ACC112 (cell line): ENCODE results near the gene HSPE1.
A peak's percentile ranks its signal among the peaks of the same experiment; 100 is the strongest.
"Not testable (repeated sequence)": the region's sequence is repeated elsewhere in the genome, so short reads cannot be mapped to it uniquely, and the experiment has no call there.

ENCODE experiments used
- H2AFZ ChIP-seq: fragments of 200-600 bp; sonication (generic); one replicate; pipeline ENCODE4 v1.6.0; 2017; ENCODE audit warnings: antibody characterized with exemption, low read length; ENCODE audit not compliant: unreplicated experiment
- H3K27ac ChIP-seq: fragments of 200-600 bp; sonication (generic); 2 replicates; pipeline ENCODE4 v1.5.1; 2014; ENCODE audit warnings: low read depth, mild to moderate bottlenecking, antibody characterized with exemption, low read length, moderate library complexity
- H3K27me3 ChIP-seq: fragments of 200-600 bp; sonication (generic); 2 replicates; pipeline ENCODE4 v1.6.1; 2014; ENCODE audit warnings: mild to moderate bottlenecking, antibody characterized with exemption, low read length, moderate library complexity, mixed read lengths; ENCODE audit not compliant: insufficient read depth
- H3K36me3 ChIP-seq: fragments of 200-600 bp; sonication (generic); 2 replicates; pipeline ENCODE4 v1.6.1; 2016; ENCODE audit warnings: mild to moderate bottlenecking, antibody characterized with exemption, low read length, moderate library complexity, mixed read lengths; ENCODE audit not compliant: insufficient read depth
- H3K4me1 ChIP-seq: fragments of 200-600 bp; sonication (generic); one replicate; pipeline ENCODE4 v1.6.1; 2016; ENCODE audit warnings: low read length, mixed read lengths; ENCODE audit not compliant: insufficient read depth, unreplicated experiment, control insufficient read depth
- H3K4me3 ChIP-seq: fragments of 200-600 bp; sonication (generic); 2 replicates; pipeline ENCODE4 v1.5.1; 2014; ENCODE audit warnings: mild to moderate bottlenecking, low read depth, low read length
- H3K79me2 ChIP-seq: fragments of 200-600 bp; sonication (generic); one replicate; pipeline ENCODE4 v1.6.0; 2016; ENCODE audit warnings: low read length; ENCODE audit not compliant: control insufficient read depth, unreplicated experiment, insufficient read depth

The HSPE1 gene

GRCh38 chr2:197515315-197515738 lies 15.1 kb downstream of the HSPE1 start:
- Histone ChIP-seq H2AFZ (peak overlapping the region; percentile 74), H3K4me3 (peak overlapping the region; percentile 79), H3K79me2 (peaks cover 54% of the 10 kb centered on the region), H3K36me3 (no peaks in the 10 kb centered on the region), H3K27ac (peak overlapping the region; percentile 31), H3K4me1 (peaks cover 18% of the 10 kb centered on the region), H3K27me3 (no peaks in the 10 kb centered on the region)

- H3K36me3 ChIP-seq = no peaks in the 10 kb centered on the region
- H3K4me1 ChIP-seq = peaks cover 18% of the 10 kb centered on the region
- H3K4me3 ChIP-seq = peak within 1 kb of the TSS; percentile 79
- peak within 1 kb of the TSS; percentile 50 for H3K27ac ChIP-seq
- H3K79me2 ChIP-seq = peaks cover 59% of the 10 kb centered on the region
- peak within 1 kb of the TSS; percentile 93 for H2AFZ ChIP-seq
- H3K27me3 ChIP-seq = no peaks in the 10 kb centered on the region
These were observed 15.7 kb downstream of the HSPE1 start, which contains the start of gene MOB4 for GRCh38 chr2:197515739-197516392. Gene MOB4, plus strand, starts transcription at chr2:197516066. Its CDS starts 21 bp downstream, at chr2:197516087.

GRCh38 chr2:197516393-197516761 lies 16.2 kb downstream of the HSPE1 start:
- H3K27ac ChIP-seq = peak overlapping the region; percentile 50; the same call in 1 of the 2 replicates
- H2AFZ ChIP-seq = peak overlapping the region; percentile 93
- no peaks in the 10 kb centered on the region for H3K36me3 ChIP-seq
- H3K4me3 ChIP-seq = peak overlapping the region; percentile 79
- H3K27me3 ChIP-seq = no peaks in the 10 kb centered on the region
- H3K4me1 ChIP-seq = peaks cover 18% of the 10 kb centered on the region
- peaks cover 63% of the 10 kb centered on the region for H3K79me2 ChIP-seq

- Histone ChIP-seq H3K27ac (no peak overlapping the region), H3K79me2 (peaks cover 67% of the 10 kb centered on the region), H3K36me3 (no peaks in the 10 kb centered on the region), H3K27me3 (no peaks in the 10 kb centered on the region), H3K4me3 (peak overlapping the region; percentile 79), H3K4me1 (peaks cover 18% of the 10 kb centered on the region), H2AFZ (no peak overlapping the region)
These were observed 17.0 kb downstream of the HSPE1 start for GRCh38 chr2:197517150-197517549.

GRCh38 chr2:197538412-197538811 lies 38.2 kb downstream of the HSPE1 start:
- H3K27me3 ChIP-seq = no peaks in the 10 kb centered on the region
- peaks cover 46% of the 10 kb centered on the region for H3K79me2 ChIP-seq
- peaks cover 8% of the 10 kb centered on the region for H3K4me1 ChIP-seq
- H3K27ac ChIP-seq = no peak overlapping the region
- peaks cover 36% of the 10 kb centered on the region for H3K36me3 ChIP-seq
- no peak overlapping the region for H2AFZ ChIP-seq
- H3K4me3 ChIP-seq = no peak overlapping the region

GRCh38 chr2:197539734-197540133 lies 39.6 kb downstream of the HSPE1 start:
- Histone ChIP-seq H3K4me3 (no peak overlapping the region), H3K27ac (no peak overlapping the region), H3K27me3 (no peaks in the 10 kb centered on the region), H3K79me2 (peaks cover 37% of the 10 kb centered on the region), H3K36me3 (peaks cover 38% of the 10 kb centered on the region), H2AFZ (no peak overlapping the region), H3K4me1 (peaks cover 4% of the 10 kb centered on the region)

GRCh38 chr2:197543206-197543605 lies 43.0 kb downstream of the HSPE1 start:
- peaks cover 34% of the 10 kb centered on the region for H3K36me3 ChIP-seq
- H3K4me3 ChIP-seq = no peak overlapping the region
- H3K27me3 ChIP-seq = no peaks in the 10 kb centered on the region
- no peak overlapping the region for H2AFZ ChIP-seq
- H3K79me2 ChIP-seq = peaks cover 15% of the 10 kb centered on the region
- peaks cover 4% of the 10 kb centered on the region for H3K4me1 ChIP-seq
- H3K27ac ChIP-seq = no peak overlapping the region

- H3K27ac ChIP-seq = no peak overlapping the region
- H3K4me3 ChIP-seq = no peak overlapping the region
- peaks cover 20% of the 10 kb centered on the region for H3K36me3 ChIP-seq
These were observed 47.2 kb downstream of the HSPE1 start for GRCh38 chr2:197547163-197547900.

GRCh38 chr2:197548582-197548981 lies 48.4 kb downstream of the HSPE1 start:
- no peak overlapping the region for H2AFZ ChIP-seq

More at GRCh38 chr2:197547163-197547900, 47.2 kb downstream of the HSPE1 start:
- Histone ChIP-seq H3K27me3 (no peaks in the 10 kb centered on the region), H3K4me1 (no peaks in the 10 kb centered on the region), H2AFZ (no peak overlapping the region), H3K79me2 (peaks cover 3% of the 10 kb centered on the region)

GRCh38 chr2:197551260-197551659 lies 51.1 kb downstream of the HSPE1 start:
- H2AFZ ChIP-seq, H3K4me1 ChIP-seq, H3K79me2 ChIP-seq, H3K4me3 ChIP-seq, H3K27me3 ChIP-seq, H3K27ac ChIP-seq: not testable (repeated sequence)
- H3K36me3 ChIP-seq = peaks cover 12% of the 10 kb centered on the region

More at GRCh38 chr2:197548582-197548981, 48.4 kb downstream of the HSPE1 start:
- no peak overlapping the region for H3K27ac ChIP-seq
- H3K36me3 ChIP-seq = peaks cover 13% of the 10 kb centered on the region
- H3K4me1 ChIP-seq = no peaks in the 10 kb centered on the region
- peaks cover 3% of the 10 kb centered on the region for H3K79me2 ChIP-seq
- H3K27me3 ChIP-seq = no peaks in the 10 kb centered on the region
- no peak overlapping the region for H3K4me3 ChIP-seq
